CD1c-positive myeloid dendritic cell (primary cell): ENCODE measurements around the gene LRRN3.
"Not testable (repeated sequence)": the region's sequence is repeated elsewhere in the genome, so short reads cannot be mapped to it uniquely, and the experiment has no call there.

Experiments used
- DNase-seq: peaks from one replicate; pipeline ENCODE4 v3.0.0-alpha.2; 2016; ENCODE audit errors: extremely low spot score

The LRRN3 gene

GRCh38 chr7:111090846-111091245, at the start of gene LRRN3:
LRRN3 (plus strand) TSS chr7:111091127; CDS start chr7:111122773, 31,646 bp downstream.
- DNase-seq, result no peak

- no peak for DNase-seq
Measured at GRCh38 chr7:111041577-111041976, 49.4 kb upstream of the LRRN3 start.

- DNase-seq, result no peak
Measured at GRCh38 chr7:111042842-111043241, 48.1 kb upstream of the LRRN3 start.

GRCh38 chr7:111043561-111043960, 47.4 kb upstream of the LRRN3 start:
- no peak for DNase-seq

GRCh38 chr7:111045449-111045848, 45.5 kb upstream of the LRRN3 start:
- no peak for DNase-seq

GRCh38 chr7:111047595-111047994, 43.3 kb upstream of the LRRN3 start:
- no peak for DNase-seq

- DNase-seq, result no peak
Measured at GRCh38 chr7:111049971-111050680, 40.8 kb upstream of the LRRN3 start.

- no peak for DNase-seq
Measured at GRCh38 chr7:111050875-111051416, 40.0 kb upstream of the LRRN3 start.

GRCh38 chr7:111051832-111052231, 39.1 kb upstream of the LRRN3 start:
- DNase-seq, result no peak

GRCh38 chr7:111053035-111053434, 37.9 kb upstream of the LRRN3 start:
- DNase-seq, result no peak

- no peak for DNase-seq
Measured at GRCh38 chr7:111056371-111056770, 34.6 kb upstream of the LRRN3 start.

- no peak for DNase-seq
Measured at GRCh38 chr7:111057066-111057465, 33.9 kb upstream of the LRRN3 start.

- DNase-seq, result no peak
Measured at GRCh38 chr7:111059833-111060232, 31.1 kb upstream of the LRRN3 start.

GRCh38 chr7:111063166-111063565, 27.8 kb upstream of the LRRN3 start:
- no peak for DNase-seq

- no peak for DNase-seq
Measured at GRCh38 chr7:111067251-111067650, 23.7 kb upstream of the LRRN3 start.

GRCh38 chr7:111067682-111068081, 23.2 kb upstream of the LRRN3 start:
- no peak for DNase-seq

- no peak for DNase-seq
Measured at GRCh38 chr7:111068618-111069017, 22.3 kb upstream of the LRRN3 start.

- DNase-seq, result no peak
Measured at GRCh38 chr7:111071556-111071955, 19.4 kb upstream of the LRRN3 start.

GRCh38 chr7:111072658-111073057, 18.3 kb upstream of the LRRN3 start:
- DNase-seq, result not testable (repeated sequence)

- DNase-seq, result peak; percentile 36
Measured at GRCh38 chr7:111074071-111074747, 16.7 kb upstream of the LRRN3 start.

GRCh38 chr7:111074748-111075146, 16.2 kb upstream of the LRRN3 start:
- DNase-seq, result no peak

- no peak for DNase-seq
Measured at GRCh38 chr7:111075498-111075897, 15.4 kb upstream of the LRRN3 start.

GRCh38 chr7:111076205-111076604, 14.7 kb upstream of the LRRN3 start:
- DNase-seq, result no peak
